Ureter (tissue), 1 donor: ENCODE results near the gene DMXL2. TPM values are rescaled to one million over a fixed set of nuclear protein-coding genes. Genes with fewer than 3 reads are reported as not detected.
"Not testable (repeated sequence)": the region's sequence is repeated elsewhere in the genome, so short reads cannot be mapped to it uniquely, and the experiment has no call there.

ENCODE experiments used
- DNase-seq: peaks from one replicate; pipeline ENCODE4 v3.0.0-alpha.2; 2020; ENCODE audit warnings: low spot score
- total RNA-seq: library from RNA; stranded (reverse); gene quantifications from one replicate; pipeline ENCODE4 v1.2.4, GENCODE V29; 2023
- donor health status: DM: yes; HTN: yes; CAD: no.

Gene DMXL2
- total RNA-seq, 1 donor from 2014 or later: 43.5 TPM

GRCh38 chr15:51492528-51492927 is 130.0 kb downstream of the DMXL2 start:
- DNase-seq: no peak

DNA sequence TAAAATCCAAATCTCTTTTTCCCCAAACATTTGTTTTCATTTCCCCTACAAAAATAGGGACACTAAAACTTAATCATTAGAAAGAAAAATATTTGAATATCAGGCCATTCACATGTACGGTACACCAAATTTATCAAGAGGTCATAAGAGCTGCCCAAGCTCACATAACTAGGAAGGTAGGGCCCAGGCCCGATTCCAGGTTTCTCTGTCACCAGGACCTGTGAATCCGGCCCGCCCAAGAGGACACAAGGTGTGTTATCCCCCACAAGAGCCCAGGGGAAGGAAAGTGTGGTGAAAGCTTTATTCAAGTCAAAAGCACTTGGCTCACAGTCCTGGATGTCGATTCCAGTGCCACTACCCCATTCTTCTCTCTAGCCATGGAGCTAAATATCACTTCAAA is 130.6 kb downstream of the DMXL2 start:
- no peak for DNase-seq

GRCh38 chr15:51484781-51485180 is 137.8 kb downstream of the DMXL2 start:
- DNase-seq: no peak

- no peak for DNase-seq
Measured at GRCh38 chr15:51483985-51484384, 138.6 kb downstream of the DMXL2 start.

DNA sequence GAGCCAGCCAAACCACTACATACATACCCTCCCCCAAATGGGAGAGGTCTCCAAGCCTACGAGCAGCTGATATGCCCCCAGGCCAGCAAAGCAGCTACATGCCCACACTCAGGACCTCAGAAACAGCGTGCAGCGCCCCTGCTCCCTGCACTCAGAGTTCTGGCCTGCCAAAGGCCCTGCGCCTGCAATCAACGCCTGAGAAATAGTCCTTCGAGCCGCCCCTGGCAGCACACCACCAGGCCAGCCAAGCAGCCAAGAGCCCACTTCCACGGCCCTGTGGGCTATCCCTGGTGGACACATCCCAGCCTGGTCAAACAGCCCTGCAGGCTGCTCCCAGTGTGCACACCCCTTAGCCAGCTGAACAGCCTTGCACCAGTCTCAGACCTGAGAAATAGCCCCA is 139.1 kb downstream of the DMXL2 start:
- DNase-seq: no peak

DNA sequence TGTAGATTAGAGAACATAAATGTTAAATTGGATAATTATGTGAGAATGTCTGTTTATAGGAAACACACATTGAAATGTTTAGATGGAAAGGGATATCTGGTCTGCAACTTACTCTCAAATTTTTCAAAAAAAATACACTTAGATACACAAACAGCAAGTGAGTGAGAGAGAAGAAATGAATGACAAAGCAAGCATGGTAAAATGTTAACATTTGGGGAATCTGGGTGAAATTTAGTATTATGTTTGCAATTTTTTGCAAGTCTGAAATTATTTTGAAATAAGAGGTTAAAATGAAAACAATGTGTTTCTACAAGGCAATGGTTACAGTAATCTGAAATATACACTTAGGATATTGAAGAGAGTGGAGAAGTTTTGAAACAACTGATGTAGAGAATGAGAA is 146.8 kb downstream of the DMXL2 start:
- DNase-seq: no peak

- no peak for DNase-seq
Measured at GRCh38 chr15:51470512-51470911, 152.1 kb downstream of the DMXL2 start.

DNA sequence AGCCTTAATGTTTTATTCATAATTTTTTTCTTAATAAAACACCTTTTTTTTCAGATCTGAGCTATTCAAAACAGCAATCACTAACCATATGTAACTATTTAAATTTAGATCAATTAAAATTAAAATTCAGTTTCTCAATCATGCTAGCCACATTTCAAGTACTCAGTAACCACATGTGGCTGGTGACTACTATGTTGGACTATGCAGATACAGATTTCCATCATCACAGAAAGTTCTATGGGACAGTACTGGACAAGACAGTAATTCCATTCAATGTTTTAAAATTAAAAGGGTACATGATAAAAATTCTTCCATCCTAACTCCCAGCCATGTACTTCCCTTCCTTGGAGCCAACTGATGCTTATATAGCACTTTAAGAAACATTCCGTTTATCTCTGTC is 161.8 kb downstream of the DMXL2 start:
- DNase-seq: no peak

GRCh38 chr15:51450001-51450400 is 172.6 kb downstream of the DMXL2 start:
- no peak for DNase-seq

GRCh38 chr15:51448622-51449399 is 173.8 kb downstream of the DMXL2 start:
- no peak for DNase-seq

- no peak for DNase-seq
Measured at GRCh38 chr15:51447855-51448621, 174.5 kb downstream of the DMXL2 start.

DNA sequence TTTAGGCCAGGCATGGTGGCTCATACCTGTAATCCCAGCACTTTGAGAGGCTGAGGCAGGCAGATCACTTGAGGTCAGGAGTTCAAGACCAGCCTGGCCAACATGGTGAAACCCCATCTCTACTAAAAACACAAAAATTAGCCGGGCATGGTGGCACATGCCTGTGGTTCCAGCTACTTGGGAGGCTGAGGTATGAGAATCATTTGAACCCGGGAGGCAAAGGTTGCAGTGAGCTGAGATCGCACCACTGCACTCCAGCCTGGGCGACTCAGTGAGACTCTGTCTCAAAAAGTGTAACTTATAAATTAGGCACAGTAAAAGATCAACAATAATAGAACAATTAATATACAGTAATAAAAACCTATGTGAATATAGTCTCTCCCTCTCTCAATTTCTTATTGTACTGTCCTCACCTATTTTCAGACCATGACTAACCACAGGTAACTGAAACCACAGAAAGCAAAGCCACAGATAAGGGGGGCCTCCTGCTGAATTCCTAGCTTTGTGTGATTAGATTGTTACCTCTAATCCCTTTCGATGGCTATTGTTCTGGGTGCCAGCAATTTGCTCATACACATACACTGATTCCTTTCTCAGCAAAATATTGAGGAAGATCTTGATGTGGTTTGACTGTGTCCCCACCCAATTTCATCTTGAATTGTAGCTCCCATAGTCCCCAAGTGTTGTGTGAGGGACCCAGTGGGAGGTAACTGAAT is 176.4 kb downstream of the DMXL2 start:
- DNase-seq: not testable (repeated sequence)

DNA sequence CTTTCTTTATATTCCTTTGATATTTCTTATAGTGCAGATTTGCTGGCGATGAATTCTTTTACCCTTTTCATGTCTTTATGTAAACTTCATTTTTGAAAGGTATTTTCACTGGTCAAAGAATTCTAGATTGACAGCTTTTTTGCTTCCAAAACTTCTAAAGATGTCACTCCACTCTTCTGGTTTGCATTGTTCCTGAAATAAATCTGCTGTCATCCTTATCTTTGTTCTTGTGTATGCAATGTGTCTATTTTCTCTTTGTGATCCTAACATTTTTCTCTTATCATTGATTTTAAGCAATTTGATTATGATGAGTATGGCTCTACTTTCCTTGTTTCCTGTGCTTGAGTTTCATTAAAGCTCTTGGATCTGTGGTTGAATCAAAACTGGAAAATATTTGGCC is 177.8 kb downstream of the DMXL2 start:
- DNase-seq: no peak

GRCh38 chr15:51444112-51444511 is 178.5 kb downstream of the DMXL2 start:
- no peak for DNase-seq

DNA sequence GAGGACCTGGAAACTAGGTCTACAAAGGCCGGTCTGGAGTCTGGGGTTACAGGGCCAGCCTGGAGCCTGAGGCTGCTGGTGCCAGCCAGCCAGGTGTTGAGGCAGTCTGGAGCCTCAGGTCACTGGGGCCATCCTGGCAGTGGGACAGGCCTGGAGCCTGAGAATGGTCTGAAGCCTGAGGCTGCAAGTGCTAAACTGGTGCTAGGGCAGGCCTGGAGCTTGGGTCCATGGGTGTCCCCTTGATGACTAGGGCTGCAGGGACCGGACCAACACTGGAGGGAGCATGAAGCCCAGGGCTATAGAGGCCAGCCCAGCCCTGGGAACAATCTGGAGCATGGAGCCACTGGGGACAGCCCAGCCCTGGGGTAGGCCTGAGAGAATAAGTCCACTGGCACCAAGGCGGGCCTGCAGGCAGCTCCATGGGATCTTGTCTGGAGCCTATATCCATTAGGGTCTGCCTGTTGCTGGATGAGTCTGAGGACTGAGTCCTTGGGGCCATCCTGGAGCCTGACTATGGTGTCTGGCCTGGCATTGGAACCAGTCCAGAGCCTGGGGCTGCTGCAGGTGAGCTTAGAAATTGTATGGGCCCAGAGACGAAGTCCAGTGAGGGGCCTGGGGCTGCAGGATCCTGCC is 179.2 kb downstream of the DMXL2 start:
- DNase-seq: no peak

DNA sequence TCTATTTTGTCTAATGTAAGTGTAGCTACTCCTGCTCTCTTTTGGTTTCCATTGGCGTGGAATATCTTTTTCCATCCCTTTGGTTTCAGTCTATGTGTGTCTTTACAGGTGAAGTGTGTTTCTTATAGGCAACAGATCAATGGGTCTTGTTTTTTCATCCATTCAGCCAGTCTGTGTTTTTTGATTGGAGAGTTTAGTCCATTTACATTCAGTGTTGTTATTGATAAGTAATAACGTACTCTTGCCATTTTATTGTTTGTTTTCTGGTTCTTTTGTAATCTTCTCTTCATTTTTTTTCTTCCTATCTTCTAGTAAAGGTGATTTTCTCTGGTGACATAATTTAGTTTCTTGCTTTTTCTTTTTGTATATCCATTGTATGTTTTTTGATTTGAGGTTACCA is 184.0 kb downstream of the DMXL2 start:
- DNase-seq: no peak

- DNase-seq: no peak
Measured at GRCh38 chr15:51425517-51426040, 197.0 kb downstream of the DMXL2 start.

GRCh38 chr15:51424780-51425179 is 197.8 kb downstream of the DMXL2 start:
- DNase-seq: no peak

- DNase-seq: not testable (repeated sequence)
Measured at GRCh38 chr15:51423040-51423439, 199.5 kb downstream of the DMXL2 start.

GRCh38 chr15:51416129-51416528 is 206.4 kb downstream of the DMXL2 start:
- DNase-seq: no peak

GRCh38 chr15:51414256-51414860 is 208.2 kb downstream of the DMXL2 start:
- no peak for DNase-seq
